Kidney (tissue), 14 donors: ENCODE measurements around the gene GABBR2. TPM values are rescaled to one million over a fixed set of nuclear protein-coding genes. Genes with fewer than 3 reads are reported as not detected.

Source experiments
- DNase-seq, 5 donors: peaks; one replicate each; pipeline ENCODE4 v3.0.0-alpha.2; 2013 to 2020
- FAIRE-seq: peaks from 2 replicates; lab custom pipeline; 2012; peaks lifted over from hg19 to GRCh38; lab: Jason Lieb, UNC
- H3K27ac ChIP-seq, 2 donors: one replicate each; pipeline ENCODE4 v1.7.0; 2013; ENCODE audit warnings: low read depth in 2 of 2, low read length in 2 of 2, inconsistent platforms in 1 of 2
- H3K27me3 ChIP-seq: one replicate; pipeline ENCODE4 v1.7.1; 2013; ENCODE audit warnings: low read length, inconsistent platforms; ENCODE audit not compliant: control insufficient read depth, insufficient read depth
- H3K36me3 ChIP-seq, 3 donors: one replicate each; pipeline versions ENCODE4 v1.7.0 to v1.7.1; 2013; ENCODE audit warnings: low read length in 3 of 3, control low read depth in 1 of 3, inconsistent platforms in 1 of 3; ENCODE audit not compliant: insufficient read depth in 3 of 3, control insufficient read depth in 2 of 3
- H3K4me1 ChIP-seq, 3 donors: one replicate each; pipeline versions ENCODE4 v1.7.0 to v1.7.1; 2013; ENCODE audit warnings: low read length in 3 of 3, inconsistent platforms in 1 of 3, low read depth in 1 of 3; ENCODE audit not compliant: control insufficient read depth in 2 of 3, insufficient read depth in 2 of 3
- H3K4me3 ChIP-seq, 3 donors: one replicate each; pipeline versions ENCODE4 v1.7.0 to v1.8.1; 2013; ENCODE audit warnings: low read length in 3 of 3, control low read depth in 1 of 3, inconsistent platforms in 1 of 3
- H3K9ac ChIP-seq, 3 donors: one replicate each; pipeline versions ENCODE4 v1.7.0 to v1.7.1; 2013; ENCODE audit warnings: low read length in 3 of 3, control low read depth in 1 of 3, inconsistent platforms in 1 of 3
- H3K9me3 ChIP-seq, 3 donors: one replicate each; pipeline versions ENCODE4 v1.7.0 to v1.7.1; 2013; ENCODE audit warnings: low read length in 3 of 3, control low read depth in 1 of 3, inconsistent platforms in 1 of 3; ENCODE audit not compliant: control insufficient read depth in 2 of 3, insufficient read depth in 1 of 3
- CTCF ChIP-seq: IDR thresholded peaks from 3 replicates; pipeline ENCODE4 v1.5.1; 2012; ENCODE audit warnings: mild to moderate bottlenecking, moderate library complexity, borderline replicate concordance; ENCODE audit not compliant: insufficient read depth; ENCODE audit errors: extremely low read depth
- intact Hi-C: fragments of 100-400 bp; cut with DNase I; formaldehyde crosslinking; loops from one replicate; pipeline ENCODE4 v1.11.1; 2022
- polyA plus RNA-seq: library from polyadenylated mRNA; stranded (reverse); fragments of 350-450 nt; fragmentation: Illumina TruSeq; extraction: RNeasy Lipid Tissue Mini Kit (QIAGEN cat#74804); gene quantifications from one replicate; pipeline ENCODE4 v1.2.3, GENCODE V29; 2014; ENCODE audit warnings: low read depth, low replicate concordance; ENCODE audit not compliant: insufficient read depth
- total RNA-seq: library from RNA; stranded (reverse); fragmentation: NEBNext Ultra II Directional; extraction: Animal tissue kit (Norgen Biotek cat#: 25700); gene quantifications from one replicate; pipeline ENCODE4 v1.2.1, GENCODE V29; 2021
- donor health status: control.
- donor health status: control.
- donor health status: control.
- donor health status: control.
- donor health status: control.
- donor health status: DM: yes; HTN: yes; CAD: no.
- donor health status: Normal renal cell carcinoma (clear cell type).

GABBR2 gene
- total and polyA plus RNA-seq, 2 donors from 2014 or later: 0.06 TPM; not detected in 1

GRCh38 chr9:98750364-98751060 lies 41.8 kb upstream of the GABBR2 start:
- H3K9me3 ChIP-seq: no peaks in the 10 kb centered on the region
- FAIRE-seq (no peak), DNase-seq (no peak)
- intact Hi-C loops: no loop called here
- H3K4me1 ChIP-seq: no peaks in the 10 kb centered on the region
- TF ChIP-seq CTCF: no peak
- no peak overlapping the region for H3K27ac ChIP-seq
- no peaks in the 10 kb centered on the region for H3K27me3 ChIP-seq
- no peak overlapping the region for H3K4me3 ChIP-seq
- no peak overlapping the region for H3K9ac ChIP-seq
- peaks cover 3 to 13% (median 6%) of the 10 kb centered on the region in 3 donors for H3K36me3 ChIP-seq

DNA sequence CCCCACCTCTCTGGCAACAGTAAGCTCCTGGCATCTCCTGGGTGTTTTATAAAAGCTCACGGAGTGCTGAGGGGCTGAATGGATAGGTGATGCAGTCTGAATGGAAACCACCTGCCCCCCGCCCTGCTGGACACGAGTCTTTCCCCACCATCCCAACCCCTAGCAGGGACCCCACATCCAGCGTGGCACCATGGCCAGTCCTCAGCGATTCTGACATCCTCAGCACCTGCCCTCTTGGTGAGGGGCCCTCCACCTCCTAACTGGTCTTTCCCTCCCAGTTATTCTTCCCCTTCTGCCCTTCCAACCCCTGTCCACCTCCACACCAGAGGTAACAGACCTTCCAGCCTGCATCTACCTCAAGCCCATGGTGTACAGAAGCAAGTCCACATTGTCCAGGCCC lies 38.7 kb upstream of the GABBR2 start:
- no peak for TF ChIP-seq CTCF
- FAIRE-seq (no peak), DNase-seq (no peak)
- no peaks in the 10 kb centered on the region for H3K27me3 ChIP-seq
- H3K4me3 ChIP-seq: no peak overlapping the region
- intact Hi-C loops: no loop called here
- H3K9ac ChIP-seq: no peak overlapping the region
- H3K36me3 ChIP-seq: peaks cover 0 to 18% (median 10%) of the 10 kb centered on the region in 3 donors
- H3K4me1 ChIP-seq: no peaks in the 10 kb centered on the region
- no peak overlapping the region for H3K27ac ChIP-seq
- no peaks in the 10 kb centered on the region for H3K9me3 ChIP-seq

- DNase-seq: no peak
- Histone ChIP-seq H3K4me1 (no peaks in the 10 kb centered on the region), H3K27me3 (no peaks in the 10 kb centered on the region), H3K4me3 (no peak overlapping the region), H3K27ac (no peak overlapping the region), H3K9ac (no peak overlapping the region), H3K9me3 (no peaks in the 10 kb centered on the region), H3K36me3 (peaks cover 0 to 18% (median 5%) of the 10 kb centered on the region in 3 donors)
- intact Hi-C loops: no loop called here
- no peak for FAIRE-seq
- TF ChIP-seq CTCF: no peak
Measured at GRCh38 chr9:98745470-98745869, 36.7 kb upstream of the GABBR2 start.
